RPMI8226 (cell line): Measurements from ENCODE around the gene ZNF454.

ENCODE experiments used
- DNase-seq: peaks from one replicate; pipeline ENCODE4 v3.0.0-alpha.2; 2015

ZNF454 gene

DNA sequence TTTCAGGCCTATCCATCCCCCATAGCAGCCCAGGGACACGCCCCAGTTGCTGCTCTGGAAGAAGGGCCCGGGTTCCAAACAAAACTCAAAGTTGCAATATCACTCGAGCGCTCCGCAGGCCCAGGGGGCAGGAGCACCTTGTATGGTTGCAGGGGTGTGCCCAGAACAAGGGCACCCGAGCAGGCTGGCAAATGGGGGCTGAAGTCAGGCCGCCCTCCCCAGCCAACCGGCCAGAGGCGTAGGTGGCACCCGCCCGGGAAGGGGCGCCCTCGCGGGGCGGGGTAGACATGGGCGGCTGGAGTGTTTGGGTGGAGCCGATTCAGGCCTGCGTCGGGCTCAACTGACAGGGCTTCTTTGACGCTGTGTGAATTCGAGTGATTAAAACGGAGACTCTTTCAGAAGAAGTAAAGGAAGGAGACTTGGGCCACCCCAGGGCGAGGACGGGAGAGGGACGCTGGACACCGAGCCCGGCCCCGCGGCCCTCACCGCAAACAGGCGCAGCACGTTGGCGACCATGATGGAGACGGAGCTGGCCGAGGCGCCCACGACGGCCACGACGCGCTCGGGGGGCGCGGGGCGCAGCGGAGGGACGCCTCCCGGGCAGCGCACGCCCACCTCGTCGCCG lies 53.1 kb downstream of the ZNF454 start:
- no peak for DNase-seq

DNA sequence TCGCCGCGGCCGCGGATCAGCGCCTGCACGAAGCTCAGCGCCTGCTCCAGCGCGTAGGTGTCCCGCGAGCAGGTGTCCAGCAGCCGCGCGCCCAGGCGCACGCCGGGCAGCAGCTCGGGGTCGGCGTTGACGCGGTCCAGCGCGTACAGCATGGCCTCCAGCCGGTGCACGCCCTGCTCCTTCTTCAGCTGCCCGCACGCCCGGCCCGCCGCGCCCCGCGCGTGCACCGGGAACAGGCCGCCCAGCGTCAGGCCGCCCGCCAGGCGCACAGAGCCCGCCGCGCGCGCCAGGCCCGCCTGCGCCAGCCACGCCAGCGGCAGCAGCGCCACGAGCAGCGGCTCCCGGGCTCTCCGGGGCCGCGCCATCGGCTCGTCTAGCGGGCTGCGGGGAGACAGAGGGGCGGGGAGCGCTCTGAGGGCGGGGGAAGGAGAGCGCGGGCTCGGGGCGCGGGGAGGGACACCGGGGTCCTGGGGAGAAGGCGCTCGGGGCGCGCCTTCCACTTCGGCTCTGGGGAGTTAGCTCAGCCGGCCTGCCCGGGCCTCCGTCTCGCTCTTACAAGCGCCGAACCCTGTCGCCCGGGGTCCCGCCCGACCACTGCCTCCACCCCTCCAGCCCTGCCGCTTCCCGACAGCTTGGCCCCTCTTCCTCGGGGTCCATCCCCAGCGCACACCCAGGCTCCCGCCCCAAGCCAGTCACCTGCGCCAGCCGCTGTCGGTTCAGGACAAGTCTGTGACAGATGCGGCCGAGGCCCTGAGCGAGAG lies 53.8 kb downstream of the ZNF454 start, which contains the start of gene GRM6:
TSS of gene GRM6 (minus strand) at position 741 of the 761 bp plus-strand sequence. CDS start at position 365, 376 bp downstream.
- no peak for DNase-seq

DNA sequence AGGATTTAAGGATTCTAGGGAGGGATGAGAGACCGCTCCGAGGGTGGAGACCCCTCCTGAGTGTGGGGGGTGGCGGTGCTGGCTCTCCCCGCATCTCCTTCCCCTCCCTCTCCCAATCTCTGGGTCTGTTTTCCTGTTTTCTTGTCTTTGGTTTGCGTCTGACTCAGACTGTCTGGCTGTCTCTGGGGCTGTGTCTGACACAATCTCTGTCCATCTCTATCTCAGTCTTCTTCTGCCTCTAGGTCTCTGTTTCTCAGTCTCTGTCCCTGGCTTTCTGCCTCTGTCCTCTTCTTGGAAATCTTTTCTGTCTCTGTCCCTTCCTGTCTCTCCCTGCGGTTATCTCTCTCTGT lies 54.3 kb downstream of the ZNF454 start:
- DNase-seq = no peak

DNA sequence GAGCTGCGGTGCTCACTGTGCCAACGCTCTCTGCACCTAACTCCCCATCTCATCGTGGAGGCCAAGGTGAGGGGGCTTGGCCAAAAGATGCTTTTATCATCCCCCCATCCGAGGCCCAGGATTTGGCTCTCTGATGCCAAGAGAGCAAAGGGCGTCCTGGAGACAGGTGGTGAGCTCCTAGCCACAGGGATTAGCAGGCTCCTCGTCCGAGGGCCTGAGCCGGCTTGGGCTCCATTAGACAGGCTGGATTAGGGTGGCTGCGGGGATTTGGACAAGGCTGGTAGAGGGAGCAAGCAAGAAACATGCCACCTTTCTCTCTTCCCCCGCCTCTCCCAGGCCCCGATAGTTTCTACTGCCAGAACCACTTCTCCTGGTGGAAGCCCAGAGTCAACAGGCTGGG lies 55.2 kb downstream of the ZNF454 start:
- no peak for DNase-seq

DNA sequence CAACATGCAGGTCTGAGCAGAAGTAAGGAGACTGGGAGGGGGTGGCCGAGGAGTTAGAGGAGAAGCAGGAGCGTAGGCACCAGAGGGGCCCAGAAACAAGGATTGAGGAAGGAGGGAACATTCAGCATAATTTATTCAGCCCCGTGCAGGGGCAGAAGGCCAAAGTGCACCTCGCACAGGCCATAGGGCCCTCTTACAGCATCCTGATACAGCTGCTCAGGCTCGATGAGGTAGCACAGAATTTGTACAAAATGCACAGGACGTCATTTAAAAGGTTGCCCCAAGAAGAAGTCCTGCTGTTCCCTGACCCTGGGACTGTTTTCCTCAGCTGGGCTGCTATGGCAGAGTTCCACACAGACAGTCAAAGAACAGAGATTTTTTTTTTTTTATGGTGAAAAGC lies 56.2 kb downstream of the ZNF454 start:
- DNase-seq = no peak

DNA sequence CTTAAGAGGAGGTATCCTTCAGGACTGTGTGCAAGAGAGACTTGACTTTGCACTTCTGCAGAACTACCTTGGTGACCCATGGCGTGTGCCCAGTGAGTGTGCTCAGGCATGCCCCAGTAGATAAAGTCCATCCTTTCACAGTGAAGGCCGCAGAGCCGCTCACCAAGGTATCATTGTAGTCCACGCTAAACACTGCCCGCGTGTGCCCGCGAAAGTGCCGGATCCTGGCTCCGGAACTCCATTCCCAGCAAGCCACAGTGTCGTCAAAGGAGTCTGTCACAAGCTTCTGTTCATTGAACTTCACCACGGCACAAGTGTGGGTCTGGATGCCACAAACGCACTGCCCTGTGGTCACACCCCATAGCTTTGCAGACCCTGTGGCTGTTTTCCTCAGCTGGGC lies 57.4 kb downstream of the ZNF454 start:
- no peak for DNase-seq

DNA sequence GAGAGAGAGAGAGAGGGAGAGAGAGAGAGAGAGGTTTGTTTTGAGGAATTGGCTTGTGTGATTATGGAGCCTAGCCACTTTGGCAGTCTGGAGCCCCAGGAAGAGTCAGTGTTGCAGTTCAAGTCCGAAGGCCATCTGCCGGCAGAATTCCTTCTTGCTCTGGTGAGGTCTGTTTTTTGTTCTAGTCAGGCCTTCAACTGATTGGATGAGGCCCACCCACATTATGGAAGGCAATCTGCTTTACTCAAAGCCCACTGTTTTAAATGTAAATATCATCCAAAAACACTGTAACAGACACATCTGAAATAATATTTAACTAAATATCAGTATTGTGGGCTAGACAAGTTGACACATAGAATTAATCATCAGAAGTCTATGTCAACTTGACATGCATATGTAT lies 65.6 kb downstream of the ZNF454 start:
- no peak for DNase-seq

DNA sequence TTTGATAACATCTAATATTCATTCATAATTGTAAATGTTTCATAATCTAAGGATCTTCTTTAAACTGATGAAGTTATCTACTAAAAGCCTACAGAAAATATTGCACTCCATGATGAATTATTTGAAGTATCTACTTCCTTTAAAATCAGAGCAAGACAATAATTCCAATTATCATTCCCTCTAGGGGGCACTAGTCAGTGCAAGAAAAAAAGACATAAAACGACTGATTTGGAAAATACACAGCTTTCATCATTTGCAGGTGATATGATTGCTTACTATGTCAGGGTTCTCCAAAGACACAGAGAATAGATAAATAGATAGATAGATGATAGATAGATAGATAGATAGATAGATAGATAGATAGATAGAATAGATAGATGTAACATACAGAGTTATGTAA lies 67.7 kb downstream of the ZNF454 start:
- DNase-seq = no peak
